OCI-LY1 (cell line): ENCODE measurements around the gene KLHL29.

Experiments used
- H2AFZ ChIP-seq: fragments of 200-600 bp; sonication (generic), shearing (Covaris generic); 2 replicates; pipeline ENCODE4 v1.6.0; 2014; ENCODE audit warnings: antibody characterized with exemption, mild to moderate bottlenecking, low read length
- H3F3A ChIP-seq: fragments of 200-600 bp; sonication (generic), shearing (Covaris generic); 2 replicates; pipeline ENCODE4 v1.6.0; 2014; ENCODE audit warnings: mild to moderate bottlenecking, antibody characterized with exemption, low read length, moderate library complexity; ENCODE audit not compliant: insufficient read depth
- H3K27ac ChIP-seq: fragments of 200-600 bp; sonication (generic); 2 replicates; pipeline ENCODE4 v1.5.1; 2014; ENCODE audit warnings: low read length, mixed run types, mild to moderate bottlenecking, low read depth; ENCODE audit not compliant: poor library complexity, severe bottlenecking
- H3K27me3 ChIP-seq: fragments of 200-600 bp; sonication (generic); 2 replicates; pipeline ENCODE4 v1.6.0; 2014; ENCODE audit warnings: antibody characterized with exemption, mild to moderate bottlenecking, low read length, moderate library complexity; ENCODE audit not compliant: insufficient read depth
- H3K36me3 ChIP-seq: fragments of 200-600 bp; sonication (generic); 2 replicates; pipeline ENCODE4 v1.6.1; 2014; ENCODE audit warnings: mild to moderate bottlenecking, antibody characterized with exemption, low read length, moderate library complexity, mixed read lengths; ENCODE audit not compliant: insufficient read depth
- H3K4me1 ChIP-seq: fragments of 200-600 bp; sonication (generic); 2 replicates; pipeline ENCODE4 v1.5.1; 2014; ENCODE audit warnings: mild to moderate bottlenecking, low read length, moderate library complexity; ENCODE audit not compliant: insufficient read depth, severe bottlenecking
- H3K4me2 ChIP-seq: fragments of 200-600 bp; sonication (generic), shearing (Covaris generic); 2 replicates; pipeline ENCODE4 v1.6.1; 2014; ENCODE audit warnings: low read length
- H3K4me3 ChIP-seq: fragments of 200-600 bp; sonication (generic); 2 replicates; pipeline ENCODE4 v1.5.1; 2014; ENCODE audit warnings: low read length, low read depth, mild to moderate bottlenecking, mixed read lengths; ENCODE audit not compliant: poor library complexity, severe bottlenecking
- H3K79me2 ChIP-seq: fragments of 200-600 bp; shearing (Covaris generic); 2 replicates; pipeline ENCODE4 v1.6.1; 2016; ENCODE audit warnings: mixed run types, low read length, mixed read lengths; ENCODE audit not compliant: insufficient read depth
- H3K9ac ChIP-seq: fragments of 200-600 bp; sonication (generic), shearing (Covaris generic); 2 replicates; pipeline ENCODE4 v1.6.1; 2014; ENCODE audit warnings: mild to moderate bottlenecking, low read length, mixed read lengths
- H3K9me2 ChIP-seq: fragments of 200-600 bp; sonication (generic), shearing (Covaris generic); 2 replicates; pipeline ENCODE4 v1.6.1; 2014; ENCODE audit warnings: low read depth, mild to moderate bottlenecking, low read length, mixed read lengths
- H3K9me3 ChIP-seq: fragments of 200-600 bp; shearing (Covaris generic); 2 replicates; pipeline ENCODE4 v1.6.1; 2014; ENCODE audit warnings: low read length, mixed read lengths
- H4K20me1 ChIP-seq: fragments of 200-600 bp; sonication (generic), shearing (Covaris generic); 2 replicates; pipeline ENCODE4 v1.6.0; 2016; ENCODE audit warnings: mild to moderate bottlenecking, low read length; ENCODE audit not compliant: insufficient read depth
- EZH2 ChIP-seq: fragments of 200-600 bp; sonication (generic), shearing (Covaris generic); IDR thresholded peaks from 2 replicates; pipeline ENCODE4 v1.8.0; 2017; ENCODE audit warnings: borderline replicate concordance, mixed run types, mild to moderate bottlenecking, antibody characterized with exemption, low read length, moderate library complexity, mixed read lengths
- TF ChIP-seq, protein P1 (sequence below): fragments of 200-600 bp; sonication (generic), shearing (Covaris generic); IDR thresholded peaks from 2 replicates; pipeline ENCODE4 v1.5.1; 2017; ENCODE audit warnings: mild to moderate bottlenecking, antibody characterized with exemption, low read length, moderate library complexity, mixed read lengths

Gene KLHL29

GRCh38 chr2:23616630-23617029 is 231.7 kb downstream of the KLHL29 start:
- no peaks in the 10 kb centered on the region for H3K79me2 ChIP-seq
- no peaks in the 10 kb centered on the region for H3K9me2 ChIP-seq
- no peak overlapping the region for H3K4me3 ChIP-seq
- H3K4me2 ChIP-seq: no peak overlapping the region
- H3F3A ChIP-seq: no peaks in the 10 kb centered on the region
- no peak overlapping the region for H3K9ac ChIP-seq
- no peak overlapping the region for H3K27ac ChIP-seq
- H3K4me1 ChIP-seq: no peaks in the 10 kb centered on the region
- TF ChIP-seq, protein P1, sequence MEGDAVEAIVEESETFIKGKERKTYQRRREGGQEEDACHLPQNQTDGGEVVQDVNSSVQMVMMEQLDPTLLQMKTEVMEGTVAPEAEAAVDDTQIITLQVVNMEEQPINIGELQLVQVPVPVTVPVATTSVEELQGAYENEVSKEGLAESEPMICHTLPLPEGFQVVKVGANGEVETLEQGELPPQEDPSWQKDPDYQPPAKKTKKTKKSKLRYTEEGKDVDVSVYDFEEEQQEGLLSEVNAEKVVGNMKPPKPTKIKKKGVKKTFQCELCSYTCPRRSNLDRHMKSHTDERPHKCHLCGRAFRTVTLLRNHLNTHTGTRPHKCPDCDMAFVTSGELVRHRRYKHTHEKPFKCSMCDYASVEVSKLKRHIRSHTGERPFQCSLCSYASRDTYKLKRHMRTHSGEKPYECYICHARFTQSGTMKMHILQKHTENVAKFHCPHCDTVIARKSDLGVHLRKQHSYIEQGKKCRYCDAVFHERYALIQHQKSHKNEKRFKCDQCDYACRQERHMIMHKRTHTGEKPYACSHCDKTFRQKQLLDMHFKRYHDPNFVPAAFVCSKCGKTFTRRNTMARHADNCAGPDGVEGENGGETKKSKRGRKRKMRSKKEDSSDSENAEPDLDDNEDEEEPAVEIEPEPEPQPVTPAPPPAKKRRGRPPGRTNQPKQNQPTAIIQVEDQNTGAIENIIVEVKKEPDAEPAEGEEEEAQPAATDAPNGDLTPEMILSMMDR: no peak
- no peak for TF ChIP-seq EZH2
- no peaks in the 10 kb centered on the region for H3K9me3 ChIP-seq
- H3K27me3 ChIP-seq: 0 out of 2 replicates have a peak, but pooled peaks cover 6% of the 10 kb centered on the region
- H3K36me3 ChIP-seq: no peaks in the 10 kb centered on the region
- no peaks in the 10 kb centered on the region for H4K20me1 ChIP-seq
- H2AFZ ChIP-seq: no peak overlapping the region

DNA sequence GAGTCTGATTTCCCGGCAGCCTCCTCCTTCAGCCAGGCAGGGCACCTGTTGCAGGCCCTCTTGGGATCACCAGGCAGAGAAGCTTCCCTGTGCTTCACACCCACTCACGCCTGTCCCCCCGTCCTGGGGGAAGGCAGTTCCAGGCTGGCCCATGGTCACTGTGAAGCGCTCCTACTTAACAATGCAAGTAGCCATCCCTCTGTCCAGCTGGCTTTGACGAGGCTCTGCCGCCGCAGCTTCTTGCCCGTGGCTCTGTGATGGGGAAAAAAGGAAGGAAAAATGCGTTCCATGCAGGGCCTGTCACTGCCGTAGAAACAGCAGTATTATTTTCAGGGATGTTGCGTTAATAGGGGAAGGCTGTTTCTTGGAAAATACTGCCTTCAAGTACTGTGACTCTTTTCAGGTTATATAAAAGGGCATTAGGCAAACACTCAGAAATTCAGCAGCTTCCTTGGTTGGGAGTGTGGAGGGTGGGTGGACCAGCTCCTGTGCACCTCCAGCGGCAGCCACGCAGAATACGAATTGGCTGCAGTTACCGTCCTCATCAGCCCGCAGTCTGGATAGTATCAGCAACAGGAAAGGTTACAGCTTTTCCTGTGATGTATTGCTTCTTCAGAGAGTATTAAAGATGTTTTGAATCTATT is 232.3 kb downstream of the KLHL29 start:
- TF ChIP-seq, protein P1: no peak
- TF ChIP-seq EZH2: no peak

DNA sequence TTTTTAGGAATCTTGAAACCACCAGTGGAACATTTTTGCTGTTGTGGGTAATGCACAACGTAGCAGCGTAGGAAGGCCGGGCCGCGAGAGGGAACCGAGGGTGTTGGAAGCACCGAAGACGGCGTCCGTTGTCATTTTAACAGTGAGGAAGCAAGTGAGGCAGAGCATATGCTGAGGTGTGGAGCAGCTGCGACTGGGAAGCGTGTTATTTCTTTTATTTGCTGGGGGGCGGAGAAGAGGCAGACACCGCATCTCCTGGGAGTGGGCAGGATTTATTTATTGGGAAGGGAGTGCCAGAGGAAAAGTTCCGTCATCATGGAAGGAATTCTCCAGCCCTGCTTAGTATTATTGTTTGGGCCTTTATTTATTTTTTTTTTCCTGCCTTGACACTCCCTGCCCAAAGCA is 232.8 kb downstream of the KLHL29 start:
- TF ChIP-seq EZH2: no peak
- TF ChIP-seq, protein P1: no peak

More for the DNA sequence above, 232.3 kb downstream of the KLHL29 start:
- H3K27ac ChIP-seq: no peak overlapping the region
- H3K4me3 ChIP-seq: no peak overlapping the region
- H3K36me3 ChIP-seq: no peaks in the 10 kb centered on the region
- no peak overlapping the region for H2AFZ ChIP-seq
- no peaks in the 10 kb centered on the region for H3K9me3 ChIP-seq
- H3K4me1 ChIP-seq: no peaks in the 10 kb centered on the region
- no peak overlapping the region for H3K4me2 ChIP-seq
- H3K79me2 ChIP-seq: no peaks in the 10 kb centered on the region
- H4K20me1 ChIP-seq: no peaks in the 10 kb centered on the region
- H3K9me2 ChIP-seq: no peaks in the 10 kb centered on the region
- H3K9ac ChIP-seq: no peak overlapping the region
- H3K27me3 ChIP-seq: 0 out of 2 replicates have a peak, but pooled peaks cover 6% of the 10 kb centered on the region
- H3F3A ChIP-seq: no peaks in the 10 kb centered on the region

More for the DNA sequence above, 232.8 kb downstream of the KLHL29 start:
- no peaks in the 10 kb centered on the region for H3K9me2 ChIP-seq
- no peaks in the 10 kb centered on the region for H3F3A ChIP-seq
- no peaks in the 10 kb centered on the region for H3K36me3 ChIP-seq
- H3K79me2 ChIP-seq: no peaks in the 10 kb centered on the region
- no peak overlapping the region for H3K4me2 ChIP-seq
- no peaks in the 10 kb centered on the region for H3K9me3 ChIP-seq
- 0 out of 2 replicates have a peak, but pooled peaks cover 6% of the 10 kb centered on the region for H3K27me3 ChIP-seq
- no peak overlapping the region for H3K4me3 ChIP-seq
- no peaks in the 10 kb centered on the region for H4K20me1 ChIP-seq
- no peak overlapping the region for H3K27ac ChIP-seq
- H3K4me1 ChIP-seq: no peaks in the 10 kb centered on the region
- no peak overlapping the region for H2AFZ ChIP-seq
- no peak overlapping the region for H3K9ac ChIP-seq
